Prostate gland (tissue), 2 donors: ENCODE data around the gene C6orf47.

Experiments used
- POLR2A ChIP-seq: fragments of 450-650 bp; IDR thresholded peaks from one replicate; pipeline ENCODE4 v1.6.1; 2016; ENCODE audit warnings: antibody characterized with exemption, mild to moderate bottlenecking
- TF ChIP-seq, protein P1 (sequence below), 4 experiments: fragments of 200-600 bp in 2 of 4; fragments of 450-650 bp in 2 of 4; sonication (generic) in 2 of 4; IDR thresholded peaks; 1 replicate in 3 of 4; 2 replicates in 1 of 4; pipeline ENCODE4 v1.5.1; 2016 to 2019; ENCODE audit warnings: antibody characterized with exemption in 4 of 4, mild to moderate bottlenecking in 2 of 4, moderate library complexity in 2 of 4

- TF ChIP-seq, protein P1, sequence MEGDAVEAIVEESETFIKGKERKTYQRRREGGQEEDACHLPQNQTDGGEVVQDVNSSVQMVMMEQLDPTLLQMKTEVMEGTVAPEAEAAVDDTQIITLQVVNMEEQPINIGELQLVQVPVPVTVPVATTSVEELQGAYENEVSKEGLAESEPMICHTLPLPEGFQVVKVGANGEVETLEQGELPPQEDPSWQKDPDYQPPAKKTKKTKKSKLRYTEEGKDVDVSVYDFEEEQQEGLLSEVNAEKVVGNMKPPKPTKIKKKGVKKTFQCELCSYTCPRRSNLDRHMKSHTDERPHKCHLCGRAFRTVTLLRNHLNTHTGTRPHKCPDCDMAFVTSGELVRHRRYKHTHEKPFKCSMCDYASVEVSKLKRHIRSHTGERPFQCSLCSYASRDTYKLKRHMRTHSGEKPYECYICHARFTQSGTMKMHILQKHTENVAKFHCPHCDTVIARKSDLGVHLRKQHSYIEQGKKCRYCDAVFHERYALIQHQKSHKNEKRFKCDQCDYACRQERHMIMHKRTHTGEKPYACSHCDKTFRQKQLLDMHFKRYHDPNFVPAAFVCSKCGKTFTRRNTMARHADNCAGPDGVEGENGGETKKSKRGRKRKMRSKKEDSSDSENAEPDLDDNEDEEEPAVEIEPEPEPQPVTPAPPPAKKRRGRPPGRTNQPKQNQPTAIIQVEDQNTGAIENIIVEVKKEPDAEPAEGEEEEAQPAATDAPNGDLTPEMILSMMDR (IDR thresholded peaks at IDR 0.05): no peak
- TF ChIP-seq POLR2A: no peak
These were observed 25.5 kb downstream of the C6orf47 start for GRCh38 chr6:31634969-31635575.
